ENCODE measurements around the gene ZMYM5. TPM values are rescaled to one million over a fixed set of nuclear protein-coding genes. Genes with fewer than 3 reads are reported as not detected.

Gene ZMYM5
- 17.9 and 22.0 TPM in 2 replicates for total RNA-seq

GRCh38 chr13:19863323-19864023, at the start of gene ZMYM5:
TSS of gene ZMYM5 (minus strand) at chr13:19863649. CDS start at chr13:19852180, 11,469 bp downstream.

GRCh38 chr13:19782727-19783682, 80.4 kb downstream of the ZMYM5 start, which contains the start of gene PSPC1:
TSS of gene PSPC1 (minus strand) at chr13:19782945. CDS start at chr13:19782757, 188 bp downstream.

Other genes with a start within 250 kb of the ZMYM5 start
- gene MPHOSPH8, start 230.0 kb downstream of the ZMYM5 start, total RNA-seq = 14.3 and 29.1 TPM in 2 replicates
- gene PSPC1, start 80.7 kb downstream of the ZMYM5 start, total RNA-seq = 43.4 and 75.0 TPM in 2 replicates
- gene ZMYM2, start 95.1 kb upstream of the ZMYM5 start, total RNA-seq = 60.0 and 70.3 TPM in 2 replicates